Esophagus muscularis mucosa (tissue), 4 donors: ENCODE measurements around the gene F7. TPM values are rescaled to one million over a fixed set of nuclear protein-coding genes. Genes with fewer than 3 reads are reported as not detected.

Source experiments
- DNase-seq: peaks from one replicate; pipeline ENCODE4 v3.0.0-alpha.2; 2017; ENCODE audit errors: extremely low spot score
- H3K27ac ChIP-seq, 4 donors: fragments of 200-600 bp; sonication (generic); replicated peaks in 1 of 4; 1 replicate in 3 of 4; 2 replicates in 1 of 4; pipeline ENCODE4 v1.5.1; 2016 to 2019; ENCODE audit warnings: mild to moderate bottlenecking in 1 of 4
- H3K27me3 ChIP-seq, 4 donors: fragments of 200-600 bp; sonication (generic); one replicate each; pipeline versions ENCODE4 v1.5.1 to v1.6.0; 2016 to 2019
- H3K36me3 ChIP-seq, 4 donors: fragments of 200-600 bp; sonication (generic); one replicate each; pipeline ENCODE4 v1.5.1; 2016 to 2019
- H3K4me1 ChIP-seq, 4 donors: fragments of 200-600 bp; sonication (generic); one replicate each; pipeline ENCODE4 v1.5.1; 2016 to 2019
- H3K4me3 ChIP-seq, 4 donors: fragments of 200-600 bp; sonication (generic); 1 replicate in 2 of 4; 2 replicates in 2 of 4; pipeline ENCODE4 v1.5.1; 2016 to 2019; ENCODE audit warnings: mild to moderate bottlenecking in 4 of 4, moderate library complexity in 1 of 4
- H3K9me3 ChIP-seq, 4 donors: fragments of 200-600 bp; sonication (generic); 1 replicate in 3 of 4; 2 replicates in 1 of 4; pipeline ENCODE4 v1.5.1; 2016 to 2019
- CTCF ChIP-seq, 3 experiments: fragments of 200-600 bp in 2 of 3; fragments of 450-650 bp in 1 of 3; sonication (generic) in 2 of 3; IDR thresholded peaks; one replicate each; pipeline ENCODE4 v1.5.1; 2017 to 2019; ENCODE audit warnings: antibody characterized with exemption in 3 of 3, mild to moderate bottlenecking in 2 of 3, moderate library complexity in 1 of 3
- EP300 ChIP-seq: sonication (generic); formaldehyde crosslinking; IDR thresholded peaks from one replicate; pipeline ENCODE4 v1.6.1; 2017; ENCODE audit warnings: antibody characterized with exemption
- POLR2A ChIP-seq: fragments of 450-650 bp; IDR thresholded peaks from one replicate; pipeline ENCODE4 v1.6.1; 2017; ENCODE audit warnings: antibody characterized with exemption, moderate library complexity, mild to moderate bottlenecking, low read depth
- POLR2AphosphoS5 ChIP-seq, 2 donors: sonication (generic); formaldehyde crosslinking; IDR thresholded peaks; one replicate each; pipeline ENCODE4 v1.6.1; 2017; ENCODE audit warnings: antibody characterized with exemption in 2 of 2
- WGBS: methylation state at CpG from one replicate; pipeline ENCODE4 v1.1.5; 2018; 5-methylcytosine and 5-hydroxymethylcytosine counted together
- intact Hi-C: fragments of 100-400 bp; cut with DNase I; formaldehyde crosslinking; loops from one replicate; pipeline ENCODE4 v1.15.1; 2023
- total RNA-seq, 4 donors: library from RNA; depleted of rRNA; stranded (reverse); fragments of >200 nt; gene quantifications; one replicate each; pipeline versions ENCODE4 v1.1.0 to v1.2.1, GENCODE V29; 2016

F7 gene
- total RNA-seq, 4 donors from 2014 or later = 0.66 to 1.6 TPM; not detected in 2

- WGBS = 89% methylated on average over 8 of the region's 10 CpGs
- H3K27me3 ChIP-seq = peaks cover 0 to 11% (median 0%) of the 10 kb centered on the region in 4 donors
- H3K4me1 ChIP-seq = peaks cover 0 to under 1% (median 0%) of the 10 kb centered on the region in 4 donors
- TF ChIP-seq EP300 (no peak), POLR2AphosphoS5 (IDR thresholded peaks at IDR 0.05) (no peak), CTCF (IDR thresholded peaks at IDR 0.05) (no peak), POLR2A (no peak)
- intact Hi-C loops = no loop called here
- no peak overlapping the region for H3K4me3 ChIP-seq
- DNase-seq = no peak
- no peaks in the 10 kb centered on the region for H3K36me3 ChIP-seq
- H3K9me3 ChIP-seq = no peaks in the 10 kb centered on the region
- no peak overlapping the region for H3K27ac ChIP-seq
Measured at GRCh38 chr13:113116871-113117271, 11.3 kb downstream of the F7 start.

- WGBS = 90% methylated on average over 23 of the region's 26 CpGs
- intact Hi-C loops = no loop called here
Measured at GRCh38 chr13:113117335-113117872, 11.8 kb downstream of the F7 start.

GRCh38 chr13:113117911-113118260 lies 12.3 kb downstream of the F7 start:
- Histone ChIP-seq H3K27me3 (peaks cover 0 to 12% (median 0%) of the 10 kb centered on the region in 4 donors), H3K4me3 (no peak overlapping the region), H3K27ac (no peak overlapping the region), H3K9me3 (no peaks in the 10 kb centered on the region), H3K4me1 (peaks cover 0 to 8% (median 2%) of the 10 kb centered on the region in 4 donors), H3K36me3 (no peaks in the 10 kb centered on the region)
- no peak for TF ChIP-seq EP300
- TF ChIP-seq POLR2AphosphoS5 (IDR thresholded peaks at IDR 0.05) = no peak
- TF ChIP-seq POLR2A = no peak
- TF ChIP-seq CTCF (IDR thresholded peaks at IDR 0.05) = no peak
- 87% methylated on average over 9 of the region's 9 CpGs for WGBS
- intact Hi-C loops = no loop called here
- no peak for DNase-seq

More at GRCh38 chr13:113117335-113117872, 11.8 kb downstream of the F7 start:
- no peak for DNase-seq
- no peak overlapping the region for H3K27ac ChIP-seq
- H3K36me3 ChIP-seq = no peaks in the 10 kb centered on the region
- no peak overlapping the region for H3K4me3 ChIP-seq
- no peaks in the 10 kb centered on the region for H3K9me3 ChIP-seq
- H3K4me1 ChIP-seq = peaks cover 0 to 6% (median 0%) of the 10 kb centered on the region in 4 donors
- peaks cover 0 to 9% (median 0%) of the 10 kb centered on the region in 4 donors for H3K27me3 ChIP-seq
- TF ChIP-seq EP300 = no peak
- no peak for TF ChIP-seq POLR2A
- no peak for TF ChIP-seq CTCF (IDR thresholded peaks at IDR 0.05)
- TF ChIP-seq POLR2AphosphoS5 (IDR thresholded peaks at IDR 0.05) = no peak

- intact Hi-C loops = no loop called here
- H3K9me3 ChIP-seq = no peaks in the 10 kb centered on the region
- H3K4me3 ChIP-seq = no peak overlapping the region
- no peak overlapping the region for H3K27ac ChIP-seq
- 89% methylated on average over 22 of the region's 42 CpGs for WGBS
- DNase-seq = no peak
- peaks cover 0 to 14% (median 4%) of the 10 kb centered on the region in 4 donors for H3K4me1 ChIP-seq
- no peaks in the 10 kb centered on the region for H3K36me3 ChIP-seq
- TF ChIP-seq EP300 = no peak
- no peak for TF ChIP-seq POLR2AphosphoS5 (IDR thresholded peaks at IDR 0.05)
- no peak for TF ChIP-seq POLR2A
- TF ChIP-seq CTCF (IDR thresholded peaks at IDR 0.05) = no peak
- peaks cover 0 to 13% (median 0%) of the 10 kb centered on the region in 4 donors for H3K27me3 ChIP-seq
Measured at GRCh38 chr13:113118261-113119021, 12.8 kb downstream of the F7 start.
